A673 (cell line): ENCODE data around the gene PSG2.
"Not testable (repeated sequence)": the region's sequence is repeated elsewhere in the genome, so short reads cannot be mapped to it uniquely, and the experiment has no call there.

ENCODE experiments used
- EZH2 ChIP-seq: fragments of 200-600 bp; sonication (generic); IDR thresholded peaks from 2 replicates; pipeline ENCODE4 v1.6.1; 2017; ENCODE audit warnings: borderline replicate concordance, low read depth, mild to moderate bottlenecking, mixed read lengths, antibody characterized with exemption, low read length; ENCODE audit not compliant: poor library complexity, severe bottlenecking
- TF ChIP-seq, protein P1 (sequence below): fragments of 300-800, 200-600 bp; sonication (generic); conservative IDR thresholded peaks from 2 replicates; pipeline ENCODE4 v1.5.1; 2017; ENCODE audit warnings: low read depth, mild to moderate bottlenecking, antibody characterized with exemption, low read length, moderate library complexity, mixed read lengths

DNA sequence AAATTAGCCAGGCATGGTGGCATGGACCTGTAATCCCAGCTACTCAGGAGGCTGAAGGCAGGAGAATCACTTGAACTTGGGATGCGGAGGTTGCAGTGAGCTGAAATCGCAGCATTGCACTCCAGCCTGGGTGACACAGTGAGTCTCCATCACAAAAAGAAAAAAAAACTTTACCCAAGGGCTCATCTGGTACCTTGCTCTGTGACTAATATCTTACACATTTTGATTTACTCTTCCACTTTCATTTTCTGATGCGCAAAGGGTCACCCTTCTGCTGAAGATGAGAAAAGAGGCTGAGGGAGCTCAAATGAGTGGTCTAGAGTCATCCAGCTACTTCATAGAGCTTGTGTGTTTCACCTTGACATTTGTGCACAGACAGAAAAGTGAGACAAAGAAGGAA lies 34.5 kb downstream of the PSG2 start:
- TF ChIP-seq, protein P1, sequence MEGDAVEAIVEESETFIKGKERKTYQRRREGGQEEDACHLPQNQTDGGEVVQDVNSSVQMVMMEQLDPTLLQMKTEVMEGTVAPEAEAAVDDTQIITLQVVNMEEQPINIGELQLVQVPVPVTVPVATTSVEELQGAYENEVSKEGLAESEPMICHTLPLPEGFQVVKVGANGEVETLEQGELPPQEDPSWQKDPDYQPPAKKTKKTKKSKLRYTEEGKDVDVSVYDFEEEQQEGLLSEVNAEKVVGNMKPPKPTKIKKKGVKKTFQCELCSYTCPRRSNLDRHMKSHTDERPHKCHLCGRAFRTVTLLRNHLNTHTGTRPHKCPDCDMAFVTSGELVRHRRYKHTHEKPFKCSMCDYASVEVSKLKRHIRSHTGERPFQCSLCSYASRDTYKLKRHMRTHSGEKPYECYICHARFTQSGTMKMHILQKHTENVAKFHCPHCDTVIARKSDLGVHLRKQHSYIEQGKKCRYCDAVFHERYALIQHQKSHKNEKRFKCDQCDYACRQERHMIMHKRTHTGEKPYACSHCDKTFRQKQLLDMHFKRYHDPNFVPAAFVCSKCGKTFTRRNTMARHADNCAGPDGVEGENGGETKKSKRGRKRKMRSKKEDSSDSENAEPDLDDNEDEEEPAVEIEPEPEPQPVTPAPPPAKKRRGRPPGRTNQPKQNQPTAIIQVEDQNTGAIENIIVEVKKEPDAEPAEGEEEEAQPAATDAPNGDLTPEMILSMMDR, result not testable (repeated sequence)
- not testable (repeated sequence) for TF ChIP-seq EZH2
